Measurements from ENCODE around the gene PDLIM3. TPM values are rescaled to one million over a fixed set of nuclear protein-coding genes. Genes with fewer than 3 reads are reported as not detected.
"Not testable (repeated sequence)": the region's sequence is repeated elsewhere in the genome, so short reads cannot be mapped to it uniquely, and the experiment has no call there.

PDLIM3 gene
- polyA plus RNA-seq, 3 donors = not detected

DNA sequence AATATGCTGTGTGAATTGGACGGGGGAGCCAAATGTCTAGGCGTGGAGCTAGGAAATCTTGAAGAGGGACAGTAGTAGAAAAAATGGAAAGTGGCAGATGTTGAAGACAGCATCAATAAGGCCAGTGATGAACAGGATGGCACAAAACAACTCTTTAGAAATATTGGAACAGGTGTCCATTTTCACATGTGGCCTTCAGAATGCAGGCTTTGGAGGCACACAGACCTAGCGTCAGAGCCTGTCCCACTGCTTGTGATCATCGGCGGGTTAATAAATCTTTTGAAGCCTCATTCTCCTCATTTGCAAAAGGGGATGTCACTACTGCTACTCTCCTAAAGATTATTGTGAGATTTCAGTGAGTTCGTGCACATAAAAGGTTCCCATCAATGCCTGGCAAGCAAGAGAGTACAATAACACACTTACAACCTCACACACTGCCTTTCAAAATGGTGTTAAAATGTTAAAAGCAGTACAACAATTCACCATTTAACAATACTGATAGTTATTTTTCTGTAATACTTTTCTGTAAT lies 2.4 kb downstream of the PDLIM3 start:
- H3K27ac Mint-ChIP-seq = no peak overlapping the region
- TF ChIP-seq, protein P1, sequence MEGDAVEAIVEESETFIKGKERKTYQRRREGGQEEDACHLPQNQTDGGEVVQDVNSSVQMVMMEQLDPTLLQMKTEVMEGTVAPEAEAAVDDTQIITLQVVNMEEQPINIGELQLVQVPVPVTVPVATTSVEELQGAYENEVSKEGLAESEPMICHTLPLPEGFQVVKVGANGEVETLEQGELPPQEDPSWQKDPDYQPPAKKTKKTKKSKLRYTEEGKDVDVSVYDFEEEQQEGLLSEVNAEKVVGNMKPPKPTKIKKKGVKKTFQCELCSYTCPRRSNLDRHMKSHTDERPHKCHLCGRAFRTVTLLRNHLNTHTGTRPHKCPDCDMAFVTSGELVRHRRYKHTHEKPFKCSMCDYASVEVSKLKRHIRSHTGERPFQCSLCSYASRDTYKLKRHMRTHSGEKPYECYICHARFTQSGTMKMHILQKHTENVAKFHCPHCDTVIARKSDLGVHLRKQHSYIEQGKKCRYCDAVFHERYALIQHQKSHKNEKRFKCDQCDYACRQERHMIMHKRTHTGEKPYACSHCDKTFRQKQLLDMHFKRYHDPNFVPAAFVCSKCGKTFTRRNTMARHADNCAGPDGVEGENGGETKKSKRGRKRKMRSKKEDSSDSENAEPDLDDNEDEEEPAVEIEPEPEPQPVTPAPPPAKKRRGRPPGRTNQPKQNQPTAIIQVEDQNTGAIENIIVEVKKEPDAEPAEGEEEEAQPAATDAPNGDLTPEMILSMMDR (IDR thresholded peaks at IDR 0.05) = no peak
- intact Hi-C loops (cut with micrococcal nuclease) = no loop called here
- peaks cover 39 to 48% (median 45%) of the 10 kb centered on the region in 3 donors for H3K27me3 Mint-ChIP-seq (ENCODE audit: low read depth in 3 of 3)
- Histone ChIP-seq H3K27ac (ENCODE audit: low read depth in 1 of 2, low read length in 2 of 2) (no peak overlapping the region), H2AFZ (ENCODE audit: insufficient read depth, low read depth, low read length, poor library complexity, severe bottlenecking) (no peak overlapping the region), H3K79me2 (ENCODE audit: insufficient read depth, low read length) (no peaks in the 10 kb centered on the region), H3K27me3 (ENCODE audit: control insufficient read depth in 2 of 2, insufficient read depth in 2 of 2, low read length in 2 of 2) (peaks cover 55 to 60% of the 10 kb centered on the region in 2 donors), H3K9me3 (replicated peaks in 1 of 2; ENCODE audit: control insufficient read depth in 1 of 2, insufficient read depth in 1 of 2, low read length in 2 of 2) (no peaks in the 10 kb centered on the region), H3K9ac (ENCODE audit: insufficient read depth, low read length, poor library complexity, severe bottlenecking) (no peak overlapping the region), H3K36me3 (replicated peaks in 1 of 2; ENCODE audit: control insufficient read depth in 1 of 2, insufficient read depth in 2 of 2, low read length in 2 of 2) (no peaks in the 10 kb centered on the region), H3K4me2 (replicated peaks; ENCODE audit: extremely low read depth, low read length, poor library complexity, severe bottlenecking) (no peak overlapping the region), H3K4me3 (replicated peaks in 1 of 3; ENCODE audit: low read depth in 2 of 3, low read length in 3 of 3) (no peak overlapping the region), H3K4me1 (ENCODE audit: control insufficient read depth in 1 of 2, insufficient read depth in 2 of 2, low read length in 2 of 2) (no peaks in the 10 kb centered on the region), H4K20me1 (ENCODE audit: insufficient read depth, low read length) (no peaks in the 10 kb centered on the region)
- H3K36me3 Mint-ChIP-seq = no peaks in the 10 kb centered on the region
- 89% methylated on average over 5 of the region's 6 CpGs for WGBS (ENCODE audit: insufficient coverage)
- peak overlapping the region in 1 of 2 donors; percentile 62 for H3K4me3 Mint-ChIP-seq
- H3K9me3 Mint-ChIP-seq = peaks cover 0 to 4% (median 0%) of the 10 kb centered on the region in 7 donors
- no peaks in the 10 kb centered on the region for H3K4me1 Mint-ChIP-seq
- DNase-seq = no peak

DNA sequence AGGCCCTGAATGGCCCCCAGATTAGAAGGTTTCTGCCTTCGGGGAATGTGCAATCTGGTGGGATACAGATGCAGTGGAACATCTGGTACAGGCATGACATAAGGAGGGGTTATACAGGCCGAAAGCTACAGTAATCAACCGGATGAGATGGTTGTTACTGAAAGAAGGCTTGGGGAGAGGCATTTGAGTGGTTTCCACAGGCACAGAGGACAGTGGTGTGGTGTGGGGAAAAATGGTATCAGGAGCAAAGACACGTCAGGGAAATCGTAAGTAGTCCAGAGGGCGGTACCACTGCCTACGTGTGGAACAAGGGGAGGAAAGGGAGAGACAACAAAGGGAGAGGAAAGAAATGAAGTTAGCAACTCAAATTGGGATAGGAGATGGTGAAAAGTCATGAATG lies 3.0 kb downstream of the PDLIM3 start:
- TF ChIP-seq, protein P1 (IDR thresholded peaks at IDR 0.05) = no peak
- peaks cover 0 to 4% (median 0%) of the 10 kb centered on the region in 7 donors for H3K9me3 Mint-ChIP-seq
- Histone ChIP-seq H3K9ac (ENCODE audit: insufficient read depth, low read length, poor library complexity, severe bottlenecking) (no peak overlapping the region), H3K79me2 (ENCODE audit: insufficient read depth, low read length) (no peaks in the 10 kb centered on the region), H3K36me3 (replicated peaks in 1 of 2; ENCODE audit: control insufficient read depth in 1 of 2, insufficient read depth in 2 of 2, low read length in 2 of 2) (no peaks in the 10 kb centered on the region), H2AFZ (ENCODE audit: insufficient read depth, low read depth, low read length, poor library complexity, severe bottlenecking) (no peak overlapping the region), H3K27me3 (ENCODE audit: control insufficient read depth in 2 of 2, insufficient read depth in 2 of 2, low read length in 2 of 2) (peaks cover 54 to 55% of the 10 kb centered on the region in 2 donors), H3K9me3 (replicated peaks in 1 of 2; ENCODE audit: control insufficient read depth in 1 of 2, insufficient read depth in 1 of 2, low read length in 2 of 2) (no peaks in the 10 kb centered on the region), H3K4me2 (replicated peaks; ENCODE audit: extremely low read depth, low read length, poor library complexity, severe bottlenecking) (no peak overlapping the region), H3K4me1 (ENCODE audit: control insufficient read depth in 1 of 2, insufficient read depth in 2 of 2, low read length in 2 of 2) (no peaks in the 10 kb centered on the region), H3K27ac (ENCODE audit: low read depth in 1 of 2, low read length in 2 of 2) (no peak overlapping the region), H3K4me3 (replicated peaks in 1 of 3; ENCODE audit: low read depth in 2 of 3, low read length in 3 of 3) (no peak overlapping the region), H4K20me1 (ENCODE audit: insufficient read depth, low read length) (no peaks in the 10 kb centered on the region)
- intact Hi-C loops (cut with micrococcal nuclease) = no loop called here
- H3K27me3 Mint-ChIP-seq (ENCODE audit: low read depth in 3 of 3) = peaks cover 40 to 49% (median 49%) of the 10 kb centered on the region in 3 donors
- DNase-seq = no peak
- H3K27ac Mint-ChIP-seq = no peak overlapping the region
- H3K36me3 Mint-ChIP-seq = no peaks in the 10 kb centered on the region
- no peaks in the 10 kb centered on the region for H3K4me1 Mint-ChIP-seq
- 88% methylated on average over 7 of the region's 7 CpGs for WGBS (ENCODE audit: insufficient coverage)
- H3K4me3 Mint-ChIP-seq = peak overlapping the region in 1 of 2 donors; percentile 62

DNA sequence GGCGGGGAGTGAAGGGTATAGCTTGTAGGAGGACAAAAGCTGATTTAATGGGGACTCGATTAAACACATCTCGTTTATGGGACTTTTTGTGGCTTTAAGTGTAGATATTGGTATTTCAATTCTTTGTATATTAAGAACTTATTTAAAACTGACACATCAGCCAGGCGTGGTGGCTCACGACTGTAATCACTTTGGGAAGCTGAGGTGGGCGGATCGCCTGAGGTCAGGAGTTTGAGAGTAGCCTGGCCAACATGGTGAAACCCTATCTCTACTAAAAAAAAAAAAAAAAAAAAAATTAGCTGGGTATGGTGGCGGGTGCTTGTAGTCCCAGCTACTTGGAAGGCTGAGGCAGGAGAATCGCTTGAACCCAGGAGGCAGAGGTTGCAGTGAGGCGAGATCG lies 3.7 kb downstream of the PDLIM3 start:
- DNase-seq; intact Hi-C loops (cut with micrococcal nuclease); H3K4me3 ChIP-seq (replicated peaks in 1 of 3; ENCODE audit: low read depth in 2 of 3, low read length in 3 of 3); H3K36me3 ChIP-seq (replicated peaks in 1 of 2; ENCODE audit: control insufficient read depth in 1 of 2, insufficient read depth in 2 of 2, low read length in 2 of 2); H3K4me1 ChIP-seq (ENCODE audit: control insufficient read depth in 1 of 2, insufficient read depth in 2 of 2, low read length in 2 of 2); H3K4me3 Mint-ChIP-seq; H3K79me2 ChIP-seq (ENCODE audit: insufficient read depth, low read length); H3K27ac Mint-ChIP-seq; H3K27ac ChIP-seq (ENCODE audit: low read depth in 1 of 2, low read length in 2 of 2); H3K4me2 ChIP-seq (replicated peaks; ENCODE audit: extremely low read depth, low read length, poor library complexity, severe bottlenecking); H3K9me3 Mint-ChIP-seq; H3K4me1 Mint-ChIP-seq; H2AFZ ChIP-seq (ENCODE audit: insufficient read depth, low read depth, low read length, poor library complexity, severe bottlenecking); H3K9me3 ChIP-seq (replicated peaks in 1 of 2; ENCODE audit: control insufficient read depth in 1 of 2, insufficient read depth in 1 of 2, low read length in 2 of 2); H4K20me1 ChIP-seq (ENCODE audit: insufficient read depth, low read length); H3K9ac ChIP-seq (ENCODE audit: insufficient read depth, low read length, poor library complexity, severe bottlenecking); H3K36me3 Mint-ChIP-seq: not testable (repeated sequence)
- no CpG with 5 or more reads among the region's 11 CpGs for WGBS (ENCODE audit: insufficient coverage)
- peaks cover 40 to 55% (median 53%) of the 10 kb centered on the region in 3 donors for H3K27me3 Mint-ChIP-seq (ENCODE audit: low read depth in 3 of 3)
- peaks cover 54 to 58% of the 10 kb centered on the region in 2 donors for H3K27me3 ChIP-seq (ENCODE audit: control insufficient read depth in 2 of 2, insufficient read depth in 2 of 2, low read length in 2 of 2)

Measured in CD14-positive monocyte (primary cell).